G401 (cell line): Measurements from ENCODE around the gene KIAA0040. TPM values are rescaled to one million over a fixed set of nuclear protein-coding genes. Genes with fewer than 3 reads are reported as not detected.
"Not testable (repeated sequence)": the region's sequence is repeated elsewhere in the genome, so short reads cannot be mapped to it uniquely, and the experiment has no call there.

ENCODE experiments used
- DNase-seq: peaks from one replicate; pipeline ENCODE4 v3.0.0-alpha.2; 2015; ENCODE audit warnings: low spot score
- in situ Hi-C: cut with HindIII; loops from 2 replicates; pipeline ENCODE4 v1.10.0; 2016; ENCODE audit warnings: low sequenced_read_pairs, mixed read lengths
- total RNA-seq: library from RNA; depleted of rRNA; stranded (reverse); fragments of >200 nt; shearing (Covaris generic); gene quantifications from 2 replicates; pipeline ENCODE4 v1.2.3, GENCODE V29; 2014; rRNA removed

Gene KIAA0040
- total RNA-seq, 1 experiment from 2014 or later = not detected

- in situ Hi-C loops = no loop called here
- DNase-seq = no peak
Observed at GRCh38 chr1:175120511-175120910, 72.1 kb downstream of the KIAA0040 start.

DNA sequence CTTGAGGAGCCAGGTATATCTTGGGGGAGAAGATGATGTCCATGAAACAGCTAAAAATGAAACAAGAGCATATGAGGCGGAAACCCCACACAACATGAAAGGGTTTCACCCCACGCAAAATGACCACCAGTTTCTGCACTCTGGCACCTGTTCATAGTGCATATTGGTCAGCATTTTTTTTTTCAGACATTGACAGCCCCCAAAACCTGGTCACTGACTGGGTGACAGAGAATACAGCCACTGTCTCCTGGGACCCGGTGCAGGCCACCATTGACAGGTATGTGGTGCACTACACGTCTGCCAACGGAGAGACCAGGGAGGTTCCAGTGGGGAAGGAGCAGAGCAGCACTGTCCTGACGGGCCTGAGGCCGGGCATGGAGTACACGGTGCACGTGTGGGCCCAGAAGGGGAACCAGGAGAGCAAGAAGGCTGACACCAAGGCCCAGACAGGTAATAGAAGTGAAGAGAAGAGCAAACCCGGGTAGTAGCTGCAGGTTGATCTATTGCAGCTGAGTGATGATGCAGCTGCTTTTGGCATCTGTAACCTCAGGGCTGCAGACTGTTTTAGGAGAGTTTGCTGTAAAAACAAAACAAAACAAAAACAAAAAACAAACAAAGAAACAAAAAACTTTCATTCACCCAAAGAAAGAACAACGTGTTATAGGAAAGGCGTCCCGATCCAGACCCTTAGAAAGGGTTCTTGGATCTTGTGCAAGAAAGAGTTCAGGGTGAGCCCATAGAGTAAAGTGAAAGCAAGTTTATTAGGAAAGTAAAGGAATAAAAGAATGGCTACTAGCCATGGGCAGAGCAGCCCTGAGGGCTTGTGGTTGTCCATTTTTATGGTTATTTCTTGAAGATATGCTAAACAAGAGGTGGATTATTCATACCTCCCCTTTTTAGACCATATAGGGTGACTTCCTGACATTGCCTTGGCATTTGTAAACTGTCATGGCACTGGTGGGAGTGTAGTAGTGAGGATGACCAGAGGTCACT lies 73.9 kb downstream of the KIAA0040 start:
- in situ Hi-C loops = no loop called here
- DNase-seq = no peak

GRCh38 chr1:175116903-175117302 lies 75.7 kb downstream of the KIAA0040 start:
- no peak for DNase-seq
- in situ Hi-C loops = no loop called here

DNA sequence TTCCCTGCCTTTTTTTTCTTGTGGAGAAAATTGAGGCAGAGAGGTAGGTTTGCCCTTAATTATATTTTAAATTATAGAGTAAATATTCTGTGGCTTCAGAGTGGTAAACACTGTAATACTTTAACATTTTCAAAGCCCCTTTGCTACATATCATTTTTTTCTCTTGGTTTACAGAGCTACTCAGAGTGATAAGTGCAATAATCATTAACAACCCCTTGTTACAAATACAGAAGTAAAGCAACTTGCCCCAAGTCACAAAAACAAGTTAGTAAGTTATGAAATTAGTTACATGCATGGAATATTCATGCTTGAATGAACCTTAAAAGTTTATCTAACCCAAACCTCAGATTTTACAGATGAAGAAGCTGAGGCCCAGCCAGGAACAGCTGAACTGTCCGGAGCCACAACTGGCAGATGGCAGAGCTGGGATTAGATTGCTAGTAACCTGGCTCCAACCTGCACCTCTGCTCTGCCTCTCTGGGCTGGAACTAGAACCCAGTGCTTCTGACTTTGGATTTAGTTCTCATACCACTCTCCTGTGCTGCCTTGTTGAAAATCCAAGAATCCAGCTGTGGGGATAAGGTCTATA lies 76.3 kb downstream of the KIAA0040 start:
- no peak for DNase-seq
- in situ Hi-C loops = no loop called here

- no peak for DNase-seq
- in situ Hi-C loops = no loop called here
Observed at GRCh38 chr1:175114996-175115395, 77.6 kb downstream of the KIAA0040 start.

DNA sequence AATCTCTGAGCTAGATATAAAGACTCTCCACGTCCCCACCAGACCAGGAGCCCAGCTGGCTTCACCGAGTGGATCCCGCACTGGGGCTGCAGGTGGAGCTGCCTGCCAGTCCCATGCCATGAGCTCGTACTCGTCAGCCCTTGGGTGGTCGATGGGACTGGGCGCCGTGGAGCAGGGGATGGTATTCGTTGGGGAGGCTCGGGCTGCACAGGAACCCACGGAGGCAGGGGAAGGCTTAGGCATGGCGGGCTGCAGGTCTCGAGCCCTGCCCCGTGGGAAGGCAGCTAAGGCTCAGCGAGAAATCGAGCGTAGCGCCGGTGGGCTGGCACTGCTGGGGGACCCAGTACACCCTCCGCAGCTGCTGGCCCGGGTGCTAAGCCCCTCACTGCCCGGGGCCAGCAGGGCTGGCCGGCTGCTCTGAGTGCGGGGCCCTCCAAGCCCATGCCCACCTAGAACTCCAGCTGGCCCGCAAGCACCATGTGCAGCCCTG lies 84.2 kb downstream of the KIAA0040 start:
- in situ Hi-C loops, DNase-seq: not testable (repeated sequence)

Other genes with a start within 250 kb of the KIAA0040 start
- 589 and 1,389 TPM in 2 replicates for gene CACYBP, start 192.8 kb downstream of the KIAA0040 start, total RNA-seq
- 24.9 and 30.1 TPM in 2 replicates for gene MRPS14, start 169.4 kb downstream of the KIAA0040 start, total RNA-seq
- not detected in 2 replicates for gene TNN, start 124.9 kb downstream of the KIAA0040 start, total RNA-seq